ENCODE results near the gene RBFOX2. TPM values are rescaled to one million over a fixed set of nuclear protein-coding genes. Genes with fewer than 3 reads are reported as not detected.

RBFOX2 gene
- total RNA-seq, 1 donor from 2014 or later, result 64.1 TPM

DNA sequence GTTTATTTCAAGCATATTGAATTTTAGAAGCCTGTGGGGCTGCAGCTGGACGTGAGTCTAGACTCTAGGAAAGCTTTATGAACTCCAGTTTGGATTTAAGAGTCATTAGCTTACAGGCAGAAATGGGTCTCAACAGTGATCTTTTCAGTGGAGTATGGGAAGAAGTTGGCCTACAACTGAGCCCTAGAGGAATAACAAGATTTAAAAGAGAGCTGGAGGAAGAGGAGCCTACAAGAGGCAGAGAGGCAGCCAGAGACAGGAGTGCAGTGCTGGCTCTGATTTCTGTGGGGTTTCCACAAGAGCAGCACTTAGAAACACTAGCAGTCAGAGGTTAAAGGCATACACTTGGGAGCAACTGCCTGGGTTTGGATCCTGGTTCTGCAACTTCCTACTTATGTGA lies 293.1 kb downstream of the RBFOX2 start:
- ATAC-seq (no peak), DNase-seq (no peak)
- TF ChIP-seq, protein P1, sequence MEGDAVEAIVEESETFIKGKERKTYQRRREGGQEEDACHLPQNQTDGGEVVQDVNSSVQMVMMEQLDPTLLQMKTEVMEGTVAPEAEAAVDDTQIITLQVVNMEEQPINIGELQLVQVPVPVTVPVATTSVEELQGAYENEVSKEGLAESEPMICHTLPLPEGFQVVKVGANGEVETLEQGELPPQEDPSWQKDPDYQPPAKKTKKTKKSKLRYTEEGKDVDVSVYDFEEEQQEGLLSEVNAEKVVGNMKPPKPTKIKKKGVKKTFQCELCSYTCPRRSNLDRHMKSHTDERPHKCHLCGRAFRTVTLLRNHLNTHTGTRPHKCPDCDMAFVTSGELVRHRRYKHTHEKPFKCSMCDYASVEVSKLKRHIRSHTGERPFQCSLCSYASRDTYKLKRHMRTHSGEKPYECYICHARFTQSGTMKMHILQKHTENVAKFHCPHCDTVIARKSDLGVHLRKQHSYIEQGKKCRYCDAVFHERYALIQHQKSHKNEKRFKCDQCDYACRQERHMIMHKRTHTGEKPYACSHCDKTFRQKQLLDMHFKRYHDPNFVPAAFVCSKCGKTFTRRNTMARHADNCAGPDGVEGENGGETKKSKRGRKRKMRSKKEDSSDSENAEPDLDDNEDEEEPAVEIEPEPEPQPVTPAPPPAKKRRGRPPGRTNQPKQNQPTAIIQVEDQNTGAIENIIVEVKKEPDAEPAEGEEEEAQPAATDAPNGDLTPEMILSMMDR (IDR thresholded peaks at IDR 0.05), result no peak
- H3K27me3 ChIP-seq, result no peaks in the 10 kb centered on the region
- H3K9me3 ChIP-seq, result no peaks in the 10 kb centered on the region
- intact Hi-C loops (cut with DNase I), result no loop called here
- no peaks in the 10 kb centered on the region for H3K4me1 ChIP-seq
- H3K36me3 ChIP-seq, result no peaks in the 10 kb centered on the region
- H3K4me3 ChIP-seq, result no peak overlapping the region
- H3K27ac ChIP-seq, result no peak overlapping the region

DNA sequence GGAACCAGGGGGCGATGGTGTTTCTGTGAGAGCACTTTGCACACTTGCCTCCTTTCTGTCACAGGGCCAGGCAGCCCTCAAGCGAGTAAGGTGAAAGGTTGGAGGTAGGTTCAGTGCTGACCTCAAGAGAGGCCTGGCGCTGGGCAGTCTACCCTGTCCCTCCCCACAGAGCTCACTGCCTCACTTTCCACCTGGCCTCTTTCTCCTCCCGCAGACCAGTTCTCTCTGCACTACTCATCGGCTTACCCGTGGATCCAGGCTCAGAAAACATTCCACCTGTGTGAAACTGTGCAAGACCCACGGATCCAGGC lies 294.2 kb downstream of the RBFOX2 start:
- H3K27me3 ChIP-seq, result no peaks in the 10 kb centered on the region
- TF ChIP-seq, protein P1 (IDR thresholded peaks at IDR 0.05), result no peak
- no peak overlapping the region for H3K27ac ChIP-seq
- H3K9me3 ChIP-seq, result no peaks in the 10 kb centered on the region
- ATAC-seq (no peak), DNase-seq (no peak)
- intact Hi-C loops (cut with DNase I), result no loop called here
- no peak overlapping the region for H3K4me3 ChIP-seq
- H3K4me1 ChIP-seq, result no peaks in the 10 kb centered on the region
- H3K36me3 ChIP-seq, result no peaks in the 10 kb centered on the region

DNA sequence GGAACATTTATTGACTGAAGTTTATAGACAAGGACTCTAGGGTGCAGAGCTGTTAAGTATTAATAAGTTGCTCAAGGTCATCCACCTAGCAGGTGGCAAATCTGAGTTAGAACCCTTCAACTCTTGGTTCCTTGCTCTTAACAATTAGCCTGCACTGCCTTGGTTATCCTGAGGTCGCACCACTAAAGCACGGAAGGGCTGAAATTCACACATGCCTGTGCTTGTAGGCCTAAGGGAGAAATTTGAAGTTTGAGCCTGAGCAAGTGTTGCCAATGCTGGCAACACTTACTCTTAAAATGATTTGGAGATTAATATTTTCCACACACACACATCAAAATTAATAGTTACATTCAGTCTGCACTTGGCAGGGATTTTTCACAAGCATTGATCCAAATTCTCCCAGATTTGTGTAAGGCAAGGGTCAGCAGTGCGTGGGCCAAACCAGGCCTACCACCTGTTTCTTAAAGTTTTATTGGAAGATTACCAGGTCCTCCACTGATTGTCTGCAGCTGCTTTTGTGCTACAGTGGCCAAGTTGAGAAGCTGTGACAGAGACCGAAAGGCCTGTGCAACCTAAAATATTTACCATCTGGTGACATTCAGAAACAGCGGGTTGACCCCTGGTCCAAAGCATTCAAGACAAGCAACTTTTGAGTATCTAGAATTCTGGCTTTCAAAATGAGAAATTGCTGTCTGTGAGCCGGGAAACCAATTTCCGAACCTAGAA lies 294.7 kb downstream of the RBFOX2 start:
- DNase-seq (no peak), ATAC-seq (no peak)
- no peaks in the 10 kb centered on the region for H3K36me3 ChIP-seq
- H3K27me3 ChIP-seq, result no peaks in the 10 kb centered on the region
- intact Hi-C loops (cut with DNase I), result no loop called here
- H3K4me3 ChIP-seq, result no peak overlapping the region
- no peak overlapping the region for H3K27ac ChIP-seq
- TF ChIP-seq, protein P1 (IDR thresholded peaks at IDR 0.05), result no peak
- H3K9me3 ChIP-seq, result no peaks in the 10 kb centered on the region
- H3K4me1 ChIP-seq, result no peaks in the 10 kb centered on the region

DNA sequence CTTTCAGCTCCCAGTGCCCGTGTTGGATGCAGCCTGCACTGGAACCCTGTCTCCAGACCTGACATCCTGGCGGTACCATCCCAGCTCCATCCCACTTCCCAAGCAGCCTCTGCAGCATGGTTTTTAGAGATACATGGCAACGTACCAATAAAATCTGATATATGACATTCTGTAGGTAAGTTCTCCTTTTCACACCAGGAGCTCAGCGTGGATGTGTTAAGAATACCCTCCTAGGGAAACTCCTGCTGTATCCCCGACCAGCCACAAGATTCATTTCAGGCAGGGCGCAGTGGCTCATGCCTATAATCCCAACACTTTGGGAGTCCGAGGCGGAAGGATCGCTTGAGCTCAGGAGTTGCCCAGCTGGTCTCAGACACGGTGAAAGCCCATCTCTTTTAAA lies 295.6 kb downstream of the RBFOX2 start:
- no peaks in the 10 kb centered on the region for H3K36me3 ChIP-seq
- intact Hi-C loops (cut with DNase I), result no loop called here
- no peaks in the 10 kb centered on the region for H3K4me1 ChIP-seq
- no peaks in the 10 kb centered on the region for H3K9me3 ChIP-seq
- ATAC-seq (no peak), DNase-seq (no peak)
- TF ChIP-seq, protein P1 (IDR thresholded peaks at IDR 0.05), result no peak
- no peak overlapping the region for H3K4me3 ChIP-seq
- no peak overlapping the region for H3K27ac ChIP-seq
- no peaks in the 10 kb centered on the region for H3K27me3 ChIP-seq

DNA sequence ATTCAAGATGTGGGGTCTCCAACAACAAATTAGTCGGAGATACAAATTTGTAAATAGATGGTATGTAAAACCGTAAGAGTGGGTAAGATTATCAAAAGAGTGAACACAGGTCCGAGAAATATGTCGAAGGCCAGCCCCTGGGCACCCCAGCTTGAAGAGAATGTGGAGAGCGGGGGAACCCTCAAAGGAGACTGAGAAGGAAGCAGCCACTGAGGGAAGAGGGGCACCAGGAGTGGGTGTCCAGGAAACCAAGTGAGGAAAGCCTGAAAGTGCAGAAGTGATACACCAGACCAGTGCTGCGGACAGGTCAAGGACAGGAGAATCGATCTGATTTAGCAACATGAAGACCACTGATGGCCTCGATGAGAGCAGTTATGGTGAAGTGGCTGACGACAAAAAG lies 296.5 kb downstream of the RBFOX2 start:
- H3K4me1 ChIP-seq, result no peaks in the 10 kb centered on the region
- DNase-seq (no peak), ATAC-seq (no peak)
- TF ChIP-seq, protein P1 (IDR thresholded peaks at IDR 0.05), result no peak
- no peaks in the 10 kb centered on the region for H3K9me3 ChIP-seq
- H3K36me3 ChIP-seq, result no peaks in the 10 kb centered on the region
- no peaks in the 10 kb centered on the region for H3K27me3 ChIP-seq
- H3K27ac ChIP-seq, result no peak overlapping the region
- H3K4me3 ChIP-seq, result no peak overlapping the region
- intact Hi-C loops (cut with DNase I), result no loop called here

DNA sequence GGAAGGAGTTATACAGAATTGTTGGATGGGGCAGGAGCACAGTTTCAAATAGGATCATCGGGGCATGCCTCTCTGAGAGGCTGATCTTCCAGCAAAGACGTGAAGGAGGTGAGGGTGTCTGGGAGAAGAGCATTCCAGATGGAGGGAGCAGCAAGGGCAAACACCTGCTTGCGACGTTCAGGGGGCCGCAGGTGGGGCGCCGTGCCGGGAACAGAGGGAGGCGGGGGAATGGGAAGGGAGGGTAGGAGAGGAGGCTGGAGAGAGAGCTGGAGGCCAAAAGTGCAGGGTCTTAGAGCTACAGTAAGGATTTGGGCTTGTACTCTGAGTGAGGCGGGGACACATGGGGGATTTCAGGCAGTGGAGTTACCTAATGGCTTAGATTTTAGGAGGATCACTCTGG lies 297.3 kb downstream of the RBFOX2 start:
- DNase-seq, result no peak
- intact Hi-C loops (cut with DNase I), result no loop called here
- TF ChIP-seq, protein P1 (IDR thresholded peaks at IDR 0.05), result no peak
- Histone ChIP-seq H3K9me3 (no peaks in the 10 kb centered on the region), H3K27ac (no peak overlapping the region), H3K4me1 (no peaks in the 10 kb centered on the region), H3K27me3 (no peaks in the 10 kb centered on the region), H3K4me3 (no peak overlapping the region), H3K36me3 (no peaks in the 10 kb centered on the region)
- no peak for ATAC-seq

Data from upper lobe of right lung (tissue), 1 donor.